Measurements from ENCODE around the gene NXPH4. TPM values are rescaled to one million over a fixed set of nuclear protein-coding genes. Genes with fewer than 3 reads are reported as not detected.

Gene NXPH4
- total RNA-seq, 1 donor from 2014 or later = 0.53 TPM

- Histone ChIP-seq H3K4me3 (ENCODE audit: low read depth, low read length) (no peak overlapping the region), H3K36me3 (ENCODE audit: control insufficient read depth, insufficient read depth, low read length) (peaks cover 12% of the 10 kb centered on the region), H3K27me3 (ENCODE audit: control insufficient read depth, insufficient read depth, low read length) (no peaks in the 10 kb centered on the region)
- DNase-seq (ENCODE audit: low read depth) = no peak
- FAIRE-seq = no peak
- no peak for TF ChIP-seq CTCF (IDR thresholded peaks at IDR 0.05; ENCODE audit: insufficient read depth, low read length, severe bottlenecking)
Measured at GRCh38 chr12:57273516-57273915, 56.9 kb downstream of the NXPH4 start.

Other genes starting within 250 kb of the NXPH4 start
- gene ZBTB39, start 210.2 kb upstream of the NXPH4 start, total RNA-seq = 5.2 and 5.5 TPM in 2 replicates
- not detected in 2 replicates for gene TAC3, start 200.3 kb upstream of the NXPH4 start, total RNA-seq
- gene MYO1A, start 166.7 kb upstream of the NXPH4 start, total RNA-seq = under 0.01 and 0.13 TPM in 2 replicates
- gene NEMP1, start 138.0 kb upstream of the NXPH4 start, total RNA-seq = 4.2 and 5.2 TPM in 2 replicates
- 33.0 and 40.5 TPM in 2 replicates for gene NAB2, start 127.7 kb upstream of the NXPH4 start, total RNA-seq
- gene STAT6, start 105.4 kb upstream of the NXPH4 start, total RNA-seq = 30.8 and 77.7 TPM in 2 replicates
- gene LRP1, start 88.3 kb upstream of the NXPH4 start, total RNA-seq = 24.5 and 44.2 TPM in 2 replicates
- gene LRP1-AS, start 69.2 kb upstream of the NXPH4 start, total RNA-seq = not detected in 2 replicates
- 357 and 413 TPM in 2 replicates for gene SHMT2, start 12.9 kb downstream of the NXPH4 start, total RNA-seq
- gene STAC3, start 34.4 kb downstream of the NXPH4 start, total RNA-seq = 0.26 and 0.51 TPM in 2 replicates
- gene R3HDM2, start 214.2 kb downstream of the NXPH4 start, total RNA-seq = 5.5 and 6.4 TPM in 2 replicates
- not detected in 2 replicates for gene INHBC, start 218.0 kb downstream of the NXPH4 start, total RNA-seq
- gene INHBE, start 238.5 kb downstream of the NXPH4 start, total RNA-seq = 0.26 and 1.3 TPM in 2 replicates
- under 0.01 and 0.26 TPM in 2 replicates for gene GLI1, start 243.0 kb downstream of the NXPH4 start, total RNA-seq

All from bronchial epithelial cell (primary cell).